Measurements from ENCODE around the gene CYTH2. TPM values are rescaled to one million over a fixed set of nuclear protein-coding genes. Genes with fewer than 3 reads are reported as not detected.

CYTH2 gene
- total RNA-seq = 68.7 to 76.7 TPM (median 69.9 TPM) in 3 replicates
- long read RNA-seq, full-length matches to known transcripts = 35 of 49 reads
- long read RNA-seq, partial matches to known transcripts = 5 of 49 reads
- long read RNA-seq, other reads (novel, unspliced or antisense) = 9 of 49 reads

- peaks cover 20% of the 10 kb centered on the region for H3K36me3 Mint-ChIP-seq (ENCODE audit: low read depth)
- no peaks in the 10 kb centered on the region for H3K27me3 Mint-ChIP-seq (ENCODE audit: low read depth)
- H3K27ac Mint-ChIP-seq (ENCODE audit: unreplicated experiment) = peak within 1 kb of the TSS; percentile 97
- TF ChIP-seq CTCF (IDR thresholded peaks at IDR 0.05) = peak; percentile 22
- peaks cover 28% of the 10 kb centered on the region for H3K4me1 Mint-ChIP-seq (ENCODE audit: low read depth)
- no peaks in the 10 kb centered on the region for H3K9me3 Mint-ChIP-seq (ENCODE audit: low read depth)
- DNase-seq (ENCODE audit: low spot score) = no peak
- H3K4me3 Mint-ChIP-seq (ENCODE audit: unreplicated experiment) = peak within 1 kb of the TSS; percentile 82
Measured at GRCh38 chr19:48469289-48469881, at the start of gene CYTH2. Gene CYTH2 (plus strand): TSS chr19:48469369. CDS start chr19:48469508, 139 bp downstream.

- H3K9me3 Mint-ChIP-seq (ENCODE audit: low read depth) = no peaks in the 10 kb centered on the region
- DNase-seq (ENCODE audit: low spot score) = no peak
- no peak overlapping the region for H3K27ac Mint-ChIP-seq (ENCODE audit: unreplicated experiment)
- peaks cover 21% of the 10 kb centered on the region for H3K4me1 Mint-ChIP-seq (ENCODE audit: low read depth)
- H3K27me3 Mint-ChIP-seq (ENCODE audit: low read depth) = no peaks in the 10 kb centered on the region
- TF ChIP-seq CTCF (IDR thresholded peaks at IDR 0.05) = no peak
- H3K36me3 Mint-ChIP-seq (ENCODE audit: low read depth) = peaks cover 3% of the 10 kb centered on the region
- H3K4me3 Mint-ChIP-seq (ENCODE audit: unreplicated experiment) = no peak overlapping the region
Measured at GRCh38 chr19:48421548-48421947, 47.6 kb upstream of the CYTH2 start.

- H3K9me3 Mint-ChIP-seq (ENCODE audit: low read depth) = no peaks in the 10 kb centered on the region
- peaks cover 3% of the 10 kb centered on the region for H3K36me3 Mint-ChIP-seq (ENCODE audit: low read depth)
- no peak for TF ChIP-seq CTCF (IDR thresholded peaks at IDR 0.05)
- H3K27ac Mint-ChIP-seq (ENCODE audit: unreplicated experiment) = peak overlapping the region; percentile 99
- peak overlapping the region; percentile 72 for H3K4me3 Mint-ChIP-seq (ENCODE audit: unreplicated experiment)
- H3K4me1 Mint-ChIP-seq (ENCODE audit: low read depth) = peaks cover 14% of the 10 kb centered on the region
- no peak for DNase-seq (ENCODE audit: low spot score)
- H3K27me3 Mint-ChIP-seq (ENCODE audit: low read depth) = no peaks in the 10 kb centered on the region
Measured at GRCh38 chr19:48424694-48425219, 44.4 kb upstream of the CYTH2 start.

- no peak overlapping the region for H3K27ac Mint-ChIP-seq (ENCODE audit: unreplicated experiment)
- peaks cover 14% of the 10 kb centered on the region for H3K4me1 Mint-ChIP-seq (ENCODE audit: low read depth)
- TF ChIP-seq CTCF (IDR thresholded peaks at IDR 0.05) = no peak
- DNase-seq (ENCODE audit: low spot score) = no peak
- H3K36me3 Mint-ChIP-seq (ENCODE audit: low read depth) = peaks cover 3% of the 10 kb centered on the region
- H3K4me3 Mint-ChIP-seq (ENCODE audit: unreplicated experiment) = no peak overlapping the region
- H3K9me3 Mint-ChIP-seq (ENCODE audit: low read depth) = peaks cover 6% of the 10 kb centered on the region
- H3K27me3 Mint-ChIP-seq (ENCODE audit: low read depth) = no peaks in the 10 kb centered on the region
Measured at GRCh38 chr19:48428670-48429069, 40.5 kb upstream of the CYTH2 start.

- TF ChIP-seq CTCF (IDR thresholded peaks at IDR 0.05) = no peak
- peaks cover 6% of the 10 kb centered on the region for H3K9me3 Mint-ChIP-seq (ENCODE audit: low read depth)
Measured at GRCh38 chr19:48433337-48433736, 35.8 kb upstream of the CYTH2 start.

More at GRCh38 chr19:48433337-48433736, 35.8 kb upstream of the CYTH2 start:
- no peak for DNase-seq (ENCODE audit: low spot score)
- Mint-ChIP-seq H3K27me3 (ENCODE audit: low read depth) (no peaks in the 10 kb centered on the region), H3K4me1 (ENCODE audit: low read depth) (no peaks in the 10 kb centered on the region), H3K4me3 (ENCODE audit: unreplicated experiment) (no peak overlapping the region), H3K36me3 (ENCODE audit: low read depth) (peaks cover 3% of the 10 kb centered on the region), H3K27ac (ENCODE audit: unreplicated experiment) (no peak overlapping the region)
